Pons (tissue), 1 donor: ENCODE results near the gene YAP1.
"Not testable (repeated sequence)": the region's sequence is repeated elsewhere in the genome, so short reads cannot be mapped to it uniquely, and the experiment has no call there.

ENCODE experiments used
- DNase-seq: peaks from one replicate; pipeline ENCODE4 v3.0.0-alpha.2; 2016; ENCODE audit warnings: low spot score

Gene YAP1

DNA sequence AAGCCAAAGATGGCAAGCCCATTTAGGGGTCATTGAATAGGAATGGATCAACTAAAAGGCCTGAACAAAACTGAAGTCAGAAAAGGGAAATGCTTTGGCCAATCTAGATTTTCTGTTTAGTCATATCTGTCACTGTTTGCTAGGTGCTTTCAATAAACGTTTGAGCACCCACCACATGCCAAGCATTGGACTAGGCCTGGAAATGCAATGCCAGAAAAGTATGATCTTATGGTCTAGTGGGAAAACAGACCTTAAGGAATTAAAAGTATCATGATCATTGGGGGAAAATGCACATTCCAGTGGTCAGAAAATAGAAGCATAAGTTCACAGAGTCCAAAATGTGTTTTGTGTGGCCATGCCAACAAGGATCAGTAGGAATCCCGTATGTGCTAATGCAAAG is 130.3 kb downstream of the YAP1 start:
- DNase-seq, result no peak

DNA sequence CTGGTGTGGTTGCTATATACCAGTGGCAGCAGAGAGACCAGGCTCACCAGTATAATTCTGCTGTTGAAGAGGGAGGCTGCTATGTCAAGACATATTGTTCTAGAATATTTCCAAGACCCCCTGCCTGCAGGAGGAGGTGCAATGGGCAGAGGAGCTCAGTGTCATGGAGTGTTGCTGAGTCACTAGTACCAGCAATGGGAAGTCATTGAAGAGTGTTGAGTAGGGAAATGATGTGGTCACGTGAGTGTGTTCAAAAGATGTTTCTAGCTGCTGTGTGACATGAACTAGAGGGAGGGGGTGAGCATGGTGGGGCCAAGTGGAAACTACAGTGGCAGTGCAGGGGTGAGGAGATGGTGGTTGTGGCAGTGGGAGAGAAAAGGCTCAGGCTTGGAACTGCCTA is 130.8 kb downstream of the YAP1 start:
- no peak for DNase-seq

DNA sequence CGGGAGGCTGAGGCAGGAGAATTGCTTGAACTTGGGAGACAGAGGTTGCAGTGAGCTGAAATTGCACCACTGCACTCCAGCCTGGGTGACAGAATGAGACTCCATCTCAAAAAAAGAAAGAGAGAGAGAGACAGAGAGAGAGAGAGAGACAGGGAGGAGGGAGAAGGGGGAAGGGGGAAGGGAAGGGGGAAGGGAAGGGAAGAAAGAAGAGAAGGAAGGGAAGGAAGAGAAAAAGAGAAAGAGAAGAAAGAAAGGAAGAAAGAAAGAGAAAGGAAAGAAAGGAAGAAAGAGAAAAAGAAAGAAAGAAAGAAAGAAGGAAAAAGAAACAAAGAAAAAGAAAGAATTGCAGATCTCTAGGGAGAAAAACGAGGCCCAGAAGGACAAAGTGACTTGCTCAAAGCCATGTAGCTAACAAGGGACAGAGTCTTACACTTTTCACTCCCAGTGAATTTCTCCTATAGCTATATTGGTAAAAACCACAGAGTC is 133.2 kb downstream of the YAP1 start:
- DNase-seq, result no peak

DNA sequence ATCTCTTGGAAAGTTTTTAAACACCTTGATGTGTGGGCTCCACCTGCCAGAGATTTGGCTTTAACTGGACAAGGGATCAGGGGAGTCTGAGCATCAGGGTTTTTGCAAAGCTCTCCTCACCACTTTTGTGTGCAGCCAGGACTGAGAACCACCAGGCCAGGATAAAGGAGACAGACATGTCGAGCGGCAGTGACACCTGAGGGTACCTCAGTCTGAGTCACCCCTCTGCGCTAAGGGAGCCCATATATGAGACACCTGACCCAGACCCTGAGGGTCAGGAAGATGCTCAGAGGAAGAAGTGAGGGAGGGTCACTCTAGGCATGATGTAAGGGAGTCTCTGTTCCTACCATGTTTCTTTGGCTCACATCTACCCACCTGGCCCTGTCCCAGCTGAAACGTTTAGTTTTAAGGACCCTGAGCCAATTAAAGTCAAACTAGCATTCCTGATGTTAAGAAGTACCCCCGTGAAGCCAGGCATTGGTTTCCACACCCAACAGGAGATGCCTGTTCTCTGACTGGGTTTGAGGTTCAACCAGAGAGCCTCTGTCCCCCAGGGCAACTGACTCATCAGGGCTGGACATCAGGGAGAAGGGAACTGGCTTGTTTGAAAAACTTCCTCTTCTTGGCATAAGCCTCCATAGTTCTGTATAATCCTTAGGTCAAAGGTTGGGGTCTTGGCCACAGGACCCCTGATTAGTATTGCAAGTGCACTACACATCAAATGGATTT is 134.6 kb downstream of the YAP1 start:
- DNase-seq, result no peak

DNA sequence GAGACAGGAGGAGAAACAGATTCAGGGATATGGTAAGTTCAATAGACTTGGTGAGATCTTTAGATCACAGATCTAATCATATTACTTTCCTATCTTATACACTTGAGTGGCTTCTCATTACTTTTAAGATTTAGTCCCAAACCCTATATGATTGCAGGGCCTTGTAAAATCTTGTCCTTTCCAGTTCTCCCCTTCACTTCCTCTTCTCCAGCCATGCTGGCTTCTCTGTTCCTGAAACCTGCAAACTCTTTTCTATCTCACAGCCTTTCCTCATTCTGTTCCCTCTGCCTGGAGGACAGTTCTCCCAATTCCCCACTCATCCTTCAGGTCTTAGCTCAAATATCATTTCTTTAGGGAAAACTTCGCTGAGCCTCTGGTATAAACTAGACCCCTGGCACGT is 141.2 kb downstream of the YAP1 start:
- no peak for DNase-seq

DNA sequence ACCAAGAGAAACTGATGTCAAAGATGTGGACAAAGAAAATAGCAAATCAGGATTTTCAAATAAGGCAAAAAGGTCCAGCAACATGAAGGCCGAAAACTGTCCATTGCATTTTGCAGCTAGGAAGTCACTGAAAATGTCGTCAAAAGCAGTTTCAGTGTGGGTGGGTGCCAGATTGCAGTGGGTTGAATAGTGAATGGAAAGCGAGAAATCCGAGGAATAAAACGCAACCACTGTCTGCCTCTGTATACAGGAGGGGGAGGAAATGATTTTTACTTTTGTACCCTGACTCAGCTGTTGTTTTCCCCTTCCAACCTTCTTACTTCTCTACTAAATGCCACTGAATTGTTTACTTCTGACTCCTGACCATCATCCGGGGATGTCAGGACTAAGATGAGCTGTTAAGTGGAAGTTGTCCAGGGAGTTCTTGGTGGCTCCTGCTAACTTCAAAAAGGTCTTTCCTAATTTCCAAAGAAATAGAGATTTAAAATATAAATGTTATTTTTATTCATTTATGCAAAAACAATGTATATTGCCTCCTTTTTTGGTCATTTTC is 142.2 kb downstream of the YAP1 start:
- DNase-seq, result no peak

DNA sequence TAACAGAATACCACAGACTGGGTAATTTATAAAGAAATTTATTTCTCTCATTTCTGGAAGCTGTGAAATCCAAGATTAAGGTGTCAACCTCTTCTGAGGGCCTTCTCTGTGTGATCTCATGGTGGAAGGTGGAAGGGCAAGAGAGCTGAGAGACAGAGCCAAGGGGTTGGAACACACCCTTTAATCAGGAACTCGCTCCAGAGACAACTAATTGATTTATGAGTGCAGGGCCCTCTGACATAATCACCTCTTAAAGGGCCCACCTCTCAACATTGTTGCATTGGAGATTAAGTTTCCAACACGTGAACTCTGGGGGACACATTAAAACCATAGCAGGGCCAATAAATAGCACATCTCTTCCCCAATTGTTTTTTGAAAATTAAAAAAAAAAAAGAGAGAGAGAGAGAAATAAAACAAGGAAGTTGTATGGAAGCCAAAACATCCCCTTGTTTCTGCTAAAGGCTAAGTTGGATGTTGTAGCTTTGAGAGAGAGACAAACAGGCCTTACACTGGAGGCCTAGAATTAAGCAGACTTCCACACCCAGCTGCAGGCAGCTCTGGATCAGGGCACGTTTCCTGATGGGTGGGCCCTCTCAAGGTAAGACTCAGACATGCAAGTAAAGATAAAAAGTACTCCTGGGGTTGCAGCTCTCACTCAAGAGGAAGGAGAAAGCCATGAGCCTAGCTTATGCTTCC is 142.9 kb downstream of the YAP1 start:
- DNase-seq, result no peak

DNA sequence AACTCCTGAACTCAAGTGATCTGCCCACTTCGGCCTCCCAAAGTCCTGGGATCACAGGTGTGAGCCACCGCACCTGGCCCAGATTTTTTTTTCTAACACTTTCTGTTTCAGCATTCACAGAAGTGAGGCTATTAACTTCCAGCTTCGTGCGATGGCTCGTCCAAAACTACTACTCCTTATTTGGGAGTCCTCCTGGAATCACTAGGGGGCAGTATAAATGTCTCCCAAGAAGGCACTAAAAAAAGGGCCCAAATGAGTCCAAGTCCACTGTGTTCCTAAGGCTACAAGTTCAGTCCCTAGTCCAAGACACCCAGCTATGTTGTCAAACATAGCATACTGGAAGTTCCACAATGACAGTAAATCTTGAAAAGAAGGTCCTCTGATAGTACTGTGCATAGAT is 143.8 kb downstream of the YAP1 start:
- no peak for DNase-seq

DNA sequence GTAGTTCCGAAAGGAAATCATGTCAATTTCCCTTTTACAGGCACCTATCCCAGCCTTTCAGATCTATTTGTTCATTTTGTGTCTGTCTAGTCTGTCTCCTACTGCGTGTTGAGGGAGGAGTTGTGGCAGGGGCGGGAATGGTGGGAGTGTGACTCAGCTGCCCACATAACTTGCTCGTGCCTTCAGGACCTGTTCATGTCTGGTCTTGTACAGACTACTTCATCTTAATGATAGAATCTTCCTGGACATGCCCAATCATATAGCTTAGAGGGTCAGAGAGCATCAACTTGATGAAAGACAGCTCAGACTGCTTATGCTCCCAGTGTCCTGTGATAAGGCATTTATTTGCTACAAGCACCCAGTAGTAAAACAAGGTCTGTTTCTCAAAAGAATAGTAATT is 146.0 kb downstream of the YAP1 start:
- no peak for DNase-seq

DNA sequence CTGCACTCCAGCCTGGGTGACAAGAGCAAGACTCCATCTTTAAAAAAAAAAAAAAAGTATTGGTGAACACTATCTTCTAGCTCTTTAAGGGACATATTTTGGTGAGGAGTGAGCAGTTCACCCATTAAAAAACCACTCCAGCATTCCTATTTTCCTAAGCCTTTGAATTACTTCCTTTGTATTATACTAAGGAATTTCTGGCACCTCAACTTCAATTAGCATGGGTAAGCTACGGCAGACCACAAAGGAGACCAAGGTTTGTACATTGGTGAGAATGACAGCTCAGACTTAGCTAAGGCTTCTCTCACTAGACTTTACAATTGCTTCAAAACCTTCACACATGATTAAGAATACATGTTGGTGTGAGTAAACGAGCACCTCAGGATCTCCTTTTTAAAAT is 150.0 kb downstream of the YAP1 start:
- no peak for DNase-seq

DNA sequence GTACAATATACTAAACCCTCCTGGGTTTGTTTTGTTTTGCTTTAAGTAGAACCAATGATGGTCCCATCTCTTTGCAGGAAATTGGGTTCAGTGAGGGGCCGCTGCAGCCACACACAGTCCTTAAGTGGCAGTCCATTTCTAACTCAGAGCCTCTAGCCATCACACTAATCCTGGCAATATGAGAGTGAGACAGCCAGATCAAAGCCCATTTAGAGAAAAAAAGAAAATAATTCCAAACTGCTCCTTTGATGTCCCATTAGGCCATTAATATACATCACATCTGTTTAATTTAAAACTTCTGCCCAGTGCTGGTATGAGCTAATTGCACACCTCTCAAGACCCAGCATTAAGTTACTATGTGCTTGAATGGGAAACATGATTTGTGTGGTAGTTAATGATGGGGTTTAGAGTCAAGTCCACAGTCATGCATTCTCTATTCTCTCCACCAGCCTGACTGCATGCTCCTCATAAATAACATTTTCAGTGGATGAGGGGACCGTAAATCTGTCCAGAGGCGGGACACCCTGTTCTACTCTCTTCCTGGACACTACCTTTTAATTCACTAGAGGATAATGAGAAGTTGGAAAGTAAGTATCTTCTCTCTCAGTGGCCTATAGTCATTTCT is 153.2 kb downstream of the YAP1 start:
- DNase-seq, result no peak

DNA sequence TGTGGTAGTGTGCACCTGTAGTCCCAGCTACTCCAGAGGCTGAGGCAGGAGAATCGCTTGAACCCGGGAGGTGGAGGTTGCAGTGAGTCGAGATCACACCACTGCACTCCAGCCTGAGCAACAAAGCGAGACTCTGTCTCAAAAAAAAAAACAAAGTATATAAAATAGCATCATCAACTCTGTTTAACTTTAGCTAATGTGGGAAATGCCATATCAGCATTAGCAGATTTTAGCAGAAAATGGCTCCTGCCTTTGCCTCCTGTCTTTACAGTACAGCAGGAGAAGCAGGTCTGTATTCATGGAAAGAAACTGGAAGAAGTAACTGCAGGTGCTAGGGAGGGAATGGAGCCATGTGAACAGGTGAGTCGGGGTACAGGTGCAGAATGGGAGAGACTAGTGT is 154.5 kb downstream of the YAP1 start:
- not testable (repeated sequence) for DNase-seq

DNA sequence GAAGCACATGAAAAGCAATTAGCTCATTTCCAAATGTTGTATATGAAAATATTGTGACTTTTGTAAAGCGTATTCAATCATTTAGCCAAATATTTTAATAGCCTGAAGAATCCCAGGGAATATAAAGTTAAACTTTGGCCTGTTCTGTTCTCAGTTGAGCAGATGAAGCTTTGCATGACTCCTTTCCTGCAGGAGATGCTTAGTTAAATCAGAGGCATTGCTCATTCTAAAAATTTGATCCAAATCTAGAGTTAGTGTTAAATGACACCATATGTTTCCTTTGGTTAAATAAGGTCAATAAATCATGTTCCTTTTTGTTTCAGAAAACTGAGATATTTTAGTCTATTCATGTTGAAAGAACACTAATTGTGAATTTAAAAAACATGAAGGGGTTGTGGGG is 155.9 kb downstream of the YAP1 start:
- DNase-seq, result no peak

DNA sequence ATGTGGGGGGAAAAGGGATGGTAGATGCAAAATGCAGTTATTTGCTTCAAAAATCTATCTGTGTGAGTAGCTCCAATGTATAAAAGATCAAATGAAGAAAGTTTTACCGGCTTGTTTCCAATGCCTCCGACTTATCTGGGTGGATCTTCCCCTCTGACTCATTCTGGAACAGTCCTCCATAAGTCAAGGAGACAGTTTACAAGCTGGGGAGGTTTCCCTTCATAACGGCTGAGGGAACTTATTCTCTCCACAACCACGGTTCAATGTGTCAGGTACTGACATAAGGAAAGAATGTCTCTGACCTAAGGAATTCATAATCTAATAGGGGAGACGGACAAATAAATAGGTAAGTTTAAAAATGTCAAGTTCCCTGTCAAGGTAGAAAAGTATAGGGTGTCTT is 157.4 kb downstream of the YAP1 start:
- no peak for DNase-seq

DNA sequence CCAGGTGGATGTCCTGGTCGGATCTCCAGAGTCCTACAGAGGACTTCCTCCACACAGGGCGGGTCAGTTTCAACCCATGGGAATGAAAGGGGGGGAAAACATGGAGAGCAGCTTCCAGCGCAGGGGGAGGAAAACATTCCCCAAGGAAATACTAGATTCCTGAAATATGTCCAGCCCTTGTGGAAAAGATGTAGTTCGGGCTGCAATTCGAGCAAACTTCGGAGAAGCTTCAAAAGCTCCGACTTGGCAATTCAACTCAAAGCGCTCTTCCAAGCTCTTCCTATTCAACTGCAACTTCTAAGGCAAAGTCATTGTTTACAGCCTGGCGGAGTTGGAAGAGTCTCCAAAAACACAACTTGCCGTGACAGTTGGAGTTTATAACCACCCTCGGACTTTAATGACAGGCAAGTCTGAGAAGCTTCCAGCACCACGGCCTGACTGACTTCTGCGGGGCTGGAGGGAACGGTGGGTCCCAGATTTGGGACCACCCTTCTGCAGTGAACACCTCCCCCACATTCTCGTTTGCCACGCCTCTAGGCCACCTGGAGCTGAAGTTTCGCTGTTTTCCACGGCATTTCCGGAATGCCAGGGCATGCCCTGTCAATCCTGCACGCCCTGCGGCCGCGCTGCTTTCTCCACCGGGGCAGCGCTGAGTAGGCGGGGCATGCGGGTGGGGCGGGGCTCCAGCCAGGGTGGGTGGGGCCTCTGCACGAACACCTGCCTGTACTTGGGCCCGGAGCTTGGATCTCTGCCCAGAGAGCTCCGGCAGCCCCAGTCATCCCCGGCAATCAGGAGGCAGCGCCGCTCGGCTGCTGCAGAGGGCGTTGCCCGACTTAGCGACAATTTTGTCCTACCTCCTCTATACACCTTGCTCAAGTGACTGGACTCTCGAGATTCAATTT is 158.1 kb downstream of the YAP1 start:
- no peak for DNase-seq

DNA sequence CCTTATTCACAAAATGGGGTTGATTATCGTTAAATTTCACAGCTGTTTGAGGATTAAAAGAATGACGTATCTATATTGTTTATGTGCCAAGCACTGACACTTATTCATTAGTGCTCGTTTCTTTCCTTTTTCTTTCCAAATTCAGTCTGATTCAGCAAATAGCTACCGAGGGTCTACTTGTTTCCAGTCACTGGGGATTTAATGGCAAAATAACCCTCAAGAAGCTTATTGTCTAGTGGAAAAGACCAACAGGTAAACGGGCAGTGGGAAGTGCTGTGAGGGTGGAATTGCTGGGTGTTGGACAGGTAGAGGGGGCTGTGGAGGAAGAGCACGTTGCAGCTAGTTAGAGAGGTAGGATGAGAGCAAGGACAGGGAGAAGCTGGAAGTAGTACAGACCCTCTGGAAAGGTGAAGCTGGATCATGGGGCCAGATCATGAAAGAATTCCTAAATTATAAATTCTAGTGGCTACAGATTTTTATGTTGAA is 158.8 kb downstream of the YAP1 start:
- no peak for DNase-seq

DNA sequence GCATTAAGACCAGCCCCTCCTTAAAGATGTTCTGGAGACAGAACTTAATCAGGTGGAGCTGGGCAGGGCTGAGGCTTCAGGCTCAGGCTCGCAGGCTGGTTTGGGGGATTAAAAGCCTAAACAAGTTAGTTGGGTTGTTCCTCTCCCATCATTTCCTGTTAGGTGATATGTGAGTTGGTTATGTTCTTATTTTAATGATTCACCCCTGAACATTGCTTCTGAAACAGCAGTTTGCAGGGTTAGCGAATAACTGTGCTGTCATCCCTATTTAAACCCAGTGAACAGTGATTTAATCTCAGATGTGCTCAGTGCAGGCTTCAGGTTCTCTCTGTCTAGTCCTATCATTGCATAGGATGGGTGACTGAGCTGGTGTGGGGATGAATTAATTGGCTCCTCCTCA is 159.7 kb downstream of the YAP1 start:
- no peak for DNase-seq

DNA sequence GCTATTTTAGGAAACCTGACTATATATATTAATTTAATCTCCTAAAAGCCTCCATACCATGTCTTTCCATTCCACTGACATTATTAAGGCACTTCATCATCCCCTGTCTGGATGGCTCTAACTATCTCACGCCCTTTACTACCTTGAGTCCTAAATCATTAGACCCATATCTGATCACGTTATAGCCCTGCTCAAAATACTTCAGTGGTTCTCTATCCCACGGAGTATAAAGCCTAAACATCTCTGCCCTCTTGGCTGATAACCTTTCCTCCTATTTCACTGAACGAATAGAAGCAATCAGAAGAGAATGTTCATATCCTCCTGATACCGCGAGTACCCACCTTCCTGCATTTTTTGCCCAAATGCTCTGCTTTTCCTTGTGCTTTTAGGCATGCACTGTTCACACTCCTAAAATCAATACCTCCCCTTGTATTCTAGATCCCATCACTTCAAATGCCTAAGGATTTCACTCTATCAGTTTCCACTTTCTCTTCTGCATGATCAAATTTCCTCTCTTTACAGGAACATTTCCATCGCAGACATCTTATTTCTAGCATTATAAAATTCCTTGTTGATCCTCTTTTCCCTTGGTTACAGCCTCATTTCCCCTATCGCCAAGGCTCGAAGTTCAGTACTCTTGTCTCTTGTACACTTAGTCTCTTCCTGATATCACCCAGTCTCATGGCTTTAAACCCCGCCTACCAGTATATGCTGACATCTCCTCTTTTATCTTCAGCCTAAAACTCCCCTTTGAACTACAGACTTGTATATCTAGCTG is 162.0 kb downstream of the YAP1 start:
- no peak for DNase-seq

DNA sequence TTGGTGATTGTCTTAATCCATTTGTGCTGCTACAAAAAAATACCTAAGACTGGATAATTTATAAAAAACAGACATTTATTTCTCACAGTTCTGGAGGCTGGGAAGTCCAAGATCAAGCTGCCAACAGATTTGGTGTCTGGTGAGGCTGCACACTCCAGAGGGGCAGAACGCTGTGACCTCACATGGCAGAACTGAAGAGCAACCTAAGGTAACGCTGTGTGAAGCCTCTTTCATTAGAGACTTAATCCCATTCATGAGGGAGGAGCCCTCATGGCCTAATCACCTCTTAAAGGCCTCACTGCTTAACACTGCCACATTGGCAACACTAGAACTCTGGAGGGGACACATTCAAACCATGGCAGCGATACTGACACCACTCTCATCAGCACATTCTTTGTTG is 164.4 kb downstream of the YAP1 start:
- DNase-seq, result no peak

DNA sequence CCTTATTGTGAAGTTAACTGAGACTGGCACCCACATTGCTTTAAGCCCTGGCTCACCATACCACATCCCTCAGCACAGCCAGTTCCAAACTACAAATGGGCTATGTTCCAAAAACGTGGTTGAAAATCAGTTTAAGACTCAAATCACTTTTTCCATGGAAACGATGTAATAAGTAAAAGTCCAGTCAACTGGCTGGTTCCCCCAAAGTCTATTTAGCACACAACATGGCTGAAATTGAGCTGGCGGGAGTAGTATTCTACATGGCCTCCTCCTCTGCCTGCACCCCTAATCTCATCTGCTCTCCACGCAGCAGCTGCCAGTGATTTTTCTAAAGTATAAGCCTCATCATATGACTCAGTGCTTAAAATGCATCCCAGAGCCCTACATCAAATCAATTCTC is 166.1 kb downstream of the YAP1 start:
- DNase-seq, result no peak

DNA sequence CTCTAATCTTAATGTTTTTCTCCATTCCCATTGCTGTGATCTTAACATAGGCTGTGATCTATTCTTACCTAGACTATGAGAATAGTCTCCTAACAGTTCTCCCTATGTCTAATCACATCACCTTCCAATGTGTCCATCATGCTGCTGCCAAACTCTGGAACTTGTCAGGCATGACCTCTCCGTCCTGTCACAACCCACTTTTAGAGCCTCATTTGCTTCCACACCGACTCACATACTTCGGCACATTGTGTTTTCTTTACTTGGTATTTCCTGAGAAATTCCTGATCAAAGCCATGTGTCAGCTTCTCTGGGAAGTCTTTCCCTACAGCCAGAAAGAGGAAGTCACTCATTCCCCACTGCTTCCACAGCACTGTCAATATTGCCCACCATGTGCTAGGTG is 166.5 kb downstream of the YAP1 start:
- no peak for DNase-seq
